GM19239 (cell line): ENCODE measurements around the gene PARN.

Experiments used
- DNase-seq: peaks from one replicate; pipeline ENCODE4 v3.0.0; 2011; ENCODE audit warnings: low spot score; ENCODE audit not compliant: insufficient read length
- FAIRE-seq: peaks from 2 replicates; lab custom pipeline; 2011; peaks lifted over from hg19 to GRCh38; lab: Jason Lieb, UNC

PARN gene

DNA sequence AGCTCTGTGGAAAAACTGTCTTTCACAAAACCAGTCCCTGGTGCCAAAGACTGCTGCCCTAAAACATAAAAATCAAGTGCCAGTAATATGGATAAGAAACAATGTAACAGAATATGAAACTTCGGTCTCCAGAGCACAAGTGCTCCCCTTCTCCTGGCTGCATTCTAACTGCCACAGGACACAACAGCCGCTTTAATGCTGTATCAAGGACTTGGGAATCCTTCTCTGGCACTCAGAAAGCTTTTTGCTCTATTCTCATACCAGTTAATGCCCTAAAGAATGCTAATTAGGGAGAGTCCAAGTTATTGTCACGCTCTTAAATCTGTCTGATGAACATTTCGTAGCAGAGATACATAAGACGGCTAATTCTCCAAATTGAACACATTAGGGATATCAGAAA, 90.9 kb downstream of the PARN start:
- no peak for FAIRE-seq
- no peak for DNase-seq

DNA sequence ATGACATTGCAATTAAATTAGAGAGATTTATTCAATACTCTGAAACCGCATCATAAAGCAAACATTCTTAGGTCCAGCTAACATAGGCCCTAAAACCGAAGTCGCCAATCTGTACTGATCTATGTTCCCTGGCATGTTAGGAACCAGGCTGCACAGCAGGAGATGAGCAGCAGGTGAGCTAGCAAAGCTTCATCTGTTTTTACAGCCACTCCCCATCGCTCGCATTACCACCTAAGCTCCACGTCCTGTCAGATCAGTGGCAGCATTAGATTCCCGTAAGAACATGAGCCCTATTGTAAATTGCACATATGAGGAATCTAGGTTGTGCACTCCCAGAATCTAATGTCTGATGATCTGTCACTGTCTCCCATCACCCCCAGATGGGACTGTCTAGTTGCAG, 91.5 kb downstream of the PARN start:
- FAIRE-seq (no peak), DNase-seq (no peak)

DNA sequence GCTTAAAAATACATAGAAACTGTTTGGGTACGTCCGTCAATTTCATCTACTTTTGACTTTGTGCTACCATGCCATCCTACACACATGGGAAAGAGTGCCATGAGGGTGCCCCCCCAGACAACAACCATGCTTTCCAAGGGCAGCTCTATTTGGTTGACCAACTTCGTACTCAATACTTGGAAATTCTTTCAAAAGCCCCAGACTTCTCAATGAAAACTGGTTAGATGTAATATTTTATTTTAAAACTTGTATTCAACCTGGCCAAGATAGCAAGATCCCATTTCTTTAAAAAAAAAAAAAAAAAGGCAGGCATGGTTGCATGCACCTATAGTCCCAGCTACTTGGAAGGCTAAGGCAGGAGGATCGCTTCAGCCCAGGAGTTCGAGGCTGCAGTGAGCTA, 98.4 kb downstream of the PARN start:
- FAIRE-seq (no peak), DNase-seq (no peak)

DNA sequence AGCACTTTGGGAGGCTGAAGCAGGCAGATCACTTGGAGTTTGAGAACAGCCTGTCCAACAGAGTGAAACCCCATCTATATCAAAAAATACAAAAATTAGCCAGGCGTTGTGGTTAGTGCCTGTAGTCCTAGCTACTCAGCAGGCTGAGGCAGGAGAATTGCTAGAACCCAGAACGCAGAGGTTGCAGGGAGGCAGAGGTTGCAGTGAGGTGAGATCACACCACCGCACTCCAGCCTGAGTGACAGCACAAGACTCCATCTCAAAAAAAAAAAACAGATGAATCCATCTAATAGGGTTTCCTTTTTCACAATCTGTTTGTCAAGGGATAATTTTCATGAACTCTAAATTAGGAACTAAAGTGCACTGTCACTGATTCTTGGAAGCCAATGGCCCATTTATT, 99.0 kb downstream of the PARN start:
- FAIRE-seq (no peak), DNase-seq (no peak)

DNA sequence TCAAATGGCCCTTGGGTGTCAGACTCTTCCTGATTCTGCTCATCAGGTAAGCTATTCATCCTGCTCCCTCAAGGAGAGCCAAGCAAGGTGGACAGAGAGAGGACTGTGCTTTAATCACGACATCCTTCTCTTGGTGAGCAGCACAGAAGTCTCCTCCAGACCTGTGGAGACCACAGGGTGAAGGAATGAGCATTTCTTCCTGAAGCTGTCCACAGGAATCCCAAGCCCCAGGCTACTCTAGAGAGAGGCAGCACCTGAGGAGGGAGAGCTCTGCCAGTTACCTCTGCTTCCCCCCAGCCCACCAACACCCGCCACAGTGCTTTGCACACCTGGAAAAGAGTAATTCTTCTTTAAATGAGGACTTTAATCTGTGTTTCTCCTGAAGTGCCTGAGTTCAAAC, 100.0 kb downstream of the PARN start:
- FAIRE-seq (no peak), DNase-seq (no peak)

DNA sequence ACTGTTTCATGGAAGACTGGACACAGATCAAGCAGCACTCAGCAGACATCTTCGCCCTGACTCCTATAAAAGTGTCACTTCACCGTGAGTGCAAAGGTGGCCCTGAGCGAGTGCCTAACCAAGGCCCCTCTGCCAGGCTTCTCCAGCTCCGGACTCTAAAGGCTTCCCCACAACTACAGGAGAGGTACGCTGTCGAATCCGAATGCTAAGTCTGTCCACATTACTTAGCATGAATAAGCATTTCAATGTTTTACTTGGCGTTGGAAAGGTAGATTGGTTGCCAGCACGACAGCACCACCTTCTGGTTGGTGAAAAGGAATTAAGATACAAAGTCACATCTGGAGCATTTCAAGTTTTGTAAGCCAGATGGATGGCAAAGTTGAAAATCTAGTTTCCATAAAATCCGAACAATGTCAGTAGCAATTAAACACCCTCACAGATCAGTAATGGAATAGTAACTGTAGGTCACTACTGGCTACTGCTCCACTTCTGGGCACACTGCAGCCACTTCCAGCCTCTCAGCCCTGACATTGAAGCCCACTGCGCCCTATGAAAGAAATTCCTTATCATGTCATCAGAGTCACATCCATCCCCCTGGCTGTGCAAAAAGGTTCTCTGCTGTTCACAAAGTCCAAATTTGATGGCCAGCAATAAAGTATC, 100.9 kb downstream of the PARN start:
- peak; percentile 93 for FAIRE-seq
- peak; percentile 44 for DNase-seq

DNA sequence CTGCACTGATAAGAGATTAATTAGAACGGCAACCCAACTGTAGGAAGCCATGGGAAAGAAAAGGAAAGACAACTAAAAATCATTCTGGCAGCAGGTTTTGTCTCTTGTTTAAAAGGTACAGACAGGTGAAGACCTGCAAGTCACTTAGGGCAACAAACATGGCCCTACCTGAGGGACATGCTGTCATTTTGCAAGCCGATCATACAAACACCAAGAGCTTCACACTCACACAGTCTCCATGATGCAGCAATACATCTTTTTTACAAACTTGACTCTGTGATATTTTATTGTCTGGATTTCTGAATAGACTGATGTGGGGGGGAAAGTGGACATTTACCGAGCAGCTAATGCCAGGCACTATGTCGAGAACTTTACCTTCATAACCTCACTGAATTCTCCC, 101.8 kb downstream of the PARN start:
- no peak for FAIRE-seq
- no peak for DNase-seq

DNA sequence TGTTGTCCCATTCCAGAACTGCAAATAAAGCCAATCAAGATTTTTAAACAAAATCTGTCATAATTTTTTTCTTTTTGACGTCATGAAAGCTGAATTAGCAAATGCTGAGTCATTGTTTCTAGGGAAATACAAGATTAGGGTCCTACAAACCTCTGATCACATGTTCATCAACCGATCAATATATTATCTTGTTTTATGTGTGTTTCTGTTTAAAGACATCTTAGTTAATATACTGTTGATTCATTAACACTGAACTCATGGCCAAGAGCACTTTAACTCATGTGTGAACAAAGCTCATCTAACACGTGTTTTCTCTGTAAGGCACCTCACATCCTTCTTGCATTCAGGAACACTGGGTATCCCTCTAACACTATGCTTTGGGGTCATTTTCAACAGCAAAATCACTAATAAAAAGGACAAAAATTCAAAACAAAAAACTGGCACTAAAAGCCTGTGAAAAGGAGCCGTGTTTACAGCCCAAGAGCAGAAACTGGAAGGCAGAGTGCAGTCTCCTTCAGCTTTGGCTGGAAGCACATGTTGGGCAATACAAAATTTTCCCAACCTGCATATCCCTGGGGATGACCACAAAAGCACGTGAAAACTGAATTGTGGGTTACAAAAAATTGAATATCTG, 102.5 kb downstream of the PARN start:
- DNase-seq (no peak), FAIRE-seq (peak; percentile 51)

DNA sequence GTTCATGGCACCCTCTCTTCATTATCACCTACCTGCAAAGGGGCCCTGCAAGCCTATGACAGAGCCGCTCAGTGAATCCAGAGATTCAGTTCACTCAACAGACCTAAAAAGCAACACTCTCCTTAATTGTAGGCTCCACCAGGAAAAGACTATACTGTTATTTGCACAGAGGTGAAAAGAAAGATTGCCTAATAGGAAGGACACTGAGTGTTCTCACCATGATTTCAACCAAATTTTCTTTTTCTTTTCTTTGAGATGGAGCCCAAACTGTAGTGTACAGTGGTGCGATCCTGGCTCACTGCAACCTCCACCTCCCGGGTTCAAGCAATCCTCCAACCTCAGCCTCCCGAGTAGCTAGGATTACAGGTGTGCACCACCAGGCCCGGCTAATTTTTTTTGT, 104.5 kb downstream of the PARN start:
- DNase-seq, result no peak
- no peak for FAIRE-seq

DNA sequence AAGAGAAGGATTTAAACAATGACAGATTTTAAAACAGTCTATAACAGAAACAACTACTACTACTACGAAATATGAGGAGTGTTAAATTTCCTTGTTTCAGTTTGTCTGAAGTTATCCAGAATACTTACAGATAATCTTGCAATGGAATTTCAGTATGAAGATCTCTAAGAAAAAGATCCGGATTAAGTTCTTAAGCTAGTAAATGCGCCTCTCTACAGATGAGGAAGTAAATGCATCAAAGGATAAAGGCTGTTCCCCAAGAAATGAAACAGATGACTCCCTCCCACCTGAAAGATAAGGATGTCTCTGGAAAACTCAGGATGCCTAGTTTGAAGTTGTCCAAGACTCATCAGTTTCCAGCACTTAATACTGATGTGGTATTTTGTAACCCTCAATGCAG, 105.1 kb downstream of the PARN start:
- no peak for DNase-seq
- FAIRE-seq, result no peak

DNA sequence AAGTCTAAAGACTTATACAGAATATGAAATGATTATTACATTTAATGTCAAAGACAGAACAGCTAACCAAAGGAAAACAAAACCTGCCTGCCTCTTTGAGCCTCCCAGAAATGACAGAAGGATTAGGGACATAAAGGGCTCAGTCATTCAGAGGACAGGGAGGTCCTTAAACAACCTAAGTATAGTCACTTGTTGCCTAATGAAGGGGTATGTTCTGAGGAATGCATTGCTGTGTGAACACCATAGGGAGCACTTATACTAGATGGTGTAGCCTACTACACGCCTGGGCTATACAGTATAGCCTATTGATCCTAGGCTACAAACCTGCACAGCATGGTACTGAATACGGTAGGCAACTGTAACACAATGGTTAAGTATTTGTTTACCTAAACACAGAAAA, 106.4 kb downstream of the PARN start:
- FAIRE-seq, result no peak

DNA sequence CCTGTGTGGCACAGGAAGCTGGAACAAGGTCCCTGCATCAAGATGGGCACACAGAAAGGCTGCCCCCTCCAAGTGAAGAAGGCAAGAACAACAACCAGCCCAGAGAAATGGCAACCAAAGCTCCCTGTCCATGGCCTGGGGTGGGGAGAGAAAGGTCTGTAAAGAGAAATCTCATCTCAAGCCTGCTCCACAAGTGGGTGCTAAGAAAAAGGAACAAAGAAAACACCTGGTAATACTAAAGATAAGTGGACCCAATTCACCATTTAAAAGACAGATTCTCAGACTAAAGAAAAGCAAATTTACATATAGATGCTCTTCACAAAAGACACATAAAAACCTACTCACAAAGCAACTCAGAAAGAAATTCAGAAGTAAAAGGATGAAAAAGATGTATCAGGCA, 107.4 kb downstream of the PARN start:
- FAIRE-seq (no peak), DNase-seq (no peak)

More for the DNA sequence above, 106.4 kb downstream of the PARN start:
- no peak for DNase-seq

DNA sequence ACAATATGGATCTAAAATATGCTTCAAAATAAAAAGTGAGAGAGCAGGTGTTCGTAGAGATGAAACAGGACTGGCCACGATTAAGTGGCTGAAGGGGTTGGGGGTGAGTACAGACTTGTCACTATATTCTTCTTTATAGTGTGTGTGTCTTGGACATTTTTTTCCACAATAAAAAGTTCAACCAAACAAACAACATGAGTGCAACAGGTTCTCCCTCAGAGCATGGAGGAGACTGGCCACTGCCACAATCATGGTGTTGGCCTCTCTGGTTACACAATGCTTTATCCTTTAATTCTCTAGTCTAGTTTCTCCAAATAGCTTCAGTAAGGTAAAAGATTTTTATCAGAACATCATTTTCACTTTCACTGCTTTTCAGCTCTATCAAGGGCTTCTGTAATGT, 109.3 kb downstream of the PARN start:
- DNase-seq (no peak), FAIRE-seq (no peak)

DNA sequence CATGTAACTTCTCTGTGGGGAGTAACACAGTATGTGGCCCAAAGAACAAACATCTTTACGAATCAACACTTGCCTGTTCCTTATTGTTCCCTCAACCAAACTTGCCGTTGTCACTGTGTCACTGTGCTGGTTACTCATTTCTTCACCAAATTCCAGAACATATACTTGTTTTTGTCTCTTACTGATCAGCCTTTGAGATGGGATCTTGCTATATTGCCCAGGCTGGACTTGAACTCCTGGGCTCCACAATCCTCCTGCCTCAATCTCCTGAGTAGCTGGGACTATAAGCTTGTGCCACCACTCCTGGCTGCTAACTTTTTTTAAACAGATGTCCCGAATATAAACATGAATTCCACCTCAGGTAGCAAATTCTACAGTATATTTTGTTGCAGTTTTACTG, 115.1 kb downstream of the PARN start:
- no peak for FAIRE-seq
- DNase-seq, result no peak

DNA sequence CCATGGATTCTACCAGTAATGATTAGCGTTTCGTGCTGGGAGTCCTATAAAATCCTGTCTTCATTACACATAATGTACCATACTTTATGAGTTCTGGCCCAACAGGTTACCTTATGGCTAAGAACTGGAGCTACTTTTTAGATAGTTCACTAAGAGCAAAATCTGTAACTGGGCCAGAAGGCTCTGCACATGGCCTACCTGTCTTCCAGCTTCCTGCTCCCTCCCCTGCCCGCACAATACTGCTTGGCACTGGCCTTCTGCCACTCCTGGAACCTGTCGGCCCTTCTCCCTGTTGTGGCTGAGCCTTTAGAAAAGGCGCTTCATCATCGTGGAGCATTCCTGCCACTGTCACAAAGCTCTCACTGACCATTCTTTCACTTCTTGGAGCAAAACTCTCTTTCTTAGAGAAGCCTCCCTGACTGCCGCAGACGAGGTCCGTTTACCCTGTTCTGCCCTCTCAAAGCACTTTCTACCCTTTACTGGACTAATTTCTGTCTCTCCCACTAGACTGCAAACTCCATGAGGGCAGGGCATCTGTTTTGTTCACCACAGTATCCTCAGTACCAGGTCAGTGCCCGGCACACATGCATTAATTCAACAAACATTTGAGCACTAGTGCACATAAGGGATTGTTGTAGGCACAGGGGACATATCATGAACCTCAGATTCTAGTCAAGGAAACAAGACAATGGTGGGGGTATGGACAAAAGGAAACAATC, 116.5 kb downstream of the PARN start:
- DNase-seq (no peak), FAIRE-seq (no peak)

DNA sequence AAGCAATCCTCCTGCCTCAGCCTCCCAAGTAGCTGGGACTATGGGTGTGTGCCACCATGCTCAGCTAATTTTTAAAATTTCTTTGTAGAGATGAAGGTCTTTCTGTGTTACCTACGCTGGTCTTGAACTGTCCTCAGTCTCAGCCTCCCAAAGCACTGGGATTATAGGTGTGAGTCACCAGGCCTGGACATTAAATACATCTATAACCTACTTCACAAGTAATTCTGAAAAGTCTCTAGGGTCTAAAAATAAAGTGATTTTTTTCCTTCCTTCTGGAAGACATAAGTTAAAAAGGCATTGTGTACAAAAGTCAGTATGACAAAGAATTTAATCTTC, 118.3 kb downstream of the PARN start:
- DNase-seq (no peak), FAIRE-seq (no peak)

DNA sequence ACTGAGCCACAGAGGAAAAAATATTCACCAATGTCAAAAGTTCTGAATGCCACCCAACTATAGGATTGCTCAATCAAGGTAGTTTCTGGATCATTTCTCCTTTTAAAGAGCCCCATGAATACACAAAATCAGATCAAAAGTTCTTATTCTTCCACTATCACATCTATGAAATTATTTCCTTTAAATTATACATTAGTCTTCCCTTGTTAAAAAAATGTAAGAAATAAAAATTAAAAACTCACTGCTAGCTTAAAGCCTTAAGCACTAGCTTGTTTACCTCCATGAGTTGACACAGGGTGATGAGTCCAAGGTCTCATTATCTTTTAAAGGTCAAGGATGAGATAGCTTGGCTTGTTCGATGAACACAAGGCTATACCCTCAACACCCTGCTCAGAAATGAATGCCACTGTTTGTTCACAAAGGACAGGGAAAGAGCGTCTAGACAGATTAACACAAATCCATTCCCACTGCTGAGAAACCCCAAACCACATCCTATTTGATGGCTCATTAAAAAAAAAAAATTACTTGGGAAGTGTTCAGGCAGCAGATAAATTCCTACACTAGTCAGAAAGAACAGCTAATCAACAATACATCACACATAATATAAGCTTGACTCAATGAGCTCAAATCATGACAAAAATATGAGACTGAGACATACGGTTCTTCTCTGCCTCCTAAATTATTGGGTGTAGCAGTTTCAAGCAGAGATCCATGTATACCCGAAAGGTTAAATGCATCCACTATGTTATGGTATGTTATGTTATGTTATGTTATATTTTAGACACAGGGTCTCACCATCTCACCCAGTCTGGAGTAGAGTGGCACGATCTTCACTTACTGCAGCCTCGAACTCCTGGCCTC, 118.9 kb downstream of the PARN start:
- FAIRE-seq, result no peak
- no peak for DNase-seq

DNA sequence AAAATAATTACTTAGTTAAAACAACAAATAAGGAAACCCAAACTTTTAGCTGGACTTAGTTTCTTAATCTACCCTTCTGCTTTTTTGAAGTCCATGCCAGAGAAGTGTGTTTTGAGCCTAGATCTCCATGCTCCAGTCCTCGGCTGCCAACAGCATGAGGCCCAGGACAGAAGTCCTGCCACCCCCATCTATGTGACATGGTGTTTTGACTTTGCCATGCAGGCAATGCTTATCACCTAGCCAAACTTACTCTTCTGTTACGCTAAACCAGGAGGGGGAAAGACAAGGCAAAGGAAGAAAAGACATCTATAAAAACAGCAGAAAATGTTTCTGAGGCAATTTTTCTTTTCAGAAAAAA, 119.5 kb downstream of the PARN start:
- DNase-seq (no peak), FAIRE-seq (no peak)

DNA sequence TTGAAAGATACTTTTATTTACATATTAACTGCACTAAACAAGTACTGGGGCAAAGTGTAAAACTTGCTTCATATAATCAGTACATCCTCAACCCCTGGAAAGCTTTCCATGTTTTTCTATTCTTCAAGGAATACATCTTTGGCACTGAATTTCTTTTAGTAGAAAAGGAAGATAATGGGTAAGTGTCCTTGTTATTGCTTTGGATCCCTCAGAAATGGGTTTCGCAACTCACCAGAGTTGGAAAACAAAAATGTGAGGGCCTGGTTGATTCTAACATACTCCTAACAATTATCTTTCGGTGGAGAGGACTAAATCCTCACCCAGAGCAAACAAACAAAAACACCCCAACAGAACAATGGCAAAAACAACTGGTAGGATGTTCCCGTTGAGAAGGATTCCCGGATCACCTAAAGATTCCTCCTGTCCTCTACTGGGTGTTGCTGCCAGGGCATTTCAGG, 120.4 kb downstream of the PARN start:
- no peak for FAIRE-seq
- no peak for DNase-seq

DNA sequence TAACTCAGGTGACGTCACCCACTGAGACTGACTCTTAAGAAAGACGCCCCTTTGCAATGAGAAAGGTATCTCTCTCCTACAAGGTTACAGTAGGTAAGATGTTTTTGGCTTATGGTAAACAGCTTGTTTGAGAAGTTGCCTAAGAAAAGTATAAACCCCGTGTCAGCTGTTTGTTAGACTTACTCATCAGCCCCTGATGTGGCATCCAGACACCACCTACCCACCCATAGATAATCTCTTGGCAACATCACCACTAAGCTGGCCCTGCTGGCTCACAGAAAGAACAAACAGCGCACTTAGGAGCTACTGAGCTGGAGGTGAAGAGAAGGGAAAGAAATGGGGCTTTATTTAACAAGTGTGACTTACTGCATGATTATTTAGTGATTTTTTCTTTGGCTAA, 121.0 kb downstream of the PARN start:
- DNase-seq (no peak), FAIRE-seq (no peak)

DNA sequence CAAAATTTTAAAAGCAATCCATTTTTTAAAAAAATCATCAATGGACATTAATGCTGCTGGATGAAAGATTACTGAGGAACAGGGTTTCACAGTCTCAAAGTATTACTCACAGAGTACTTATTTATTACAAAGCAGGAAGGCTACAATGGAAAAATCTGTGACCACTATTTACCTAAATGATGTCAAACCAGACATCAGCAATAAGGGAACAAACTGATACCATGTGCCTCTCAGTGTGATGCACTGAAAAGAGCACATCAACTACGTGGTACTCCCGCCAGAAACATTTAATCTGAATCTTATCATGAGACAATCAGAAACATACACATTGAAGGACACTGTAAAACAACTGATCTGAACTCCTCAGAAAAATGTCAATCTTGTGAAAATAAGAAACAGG, 124.2 kb downstream of the PARN start:
- no peak for FAIRE-seq
- DNase-seq, result no peak
